Measurements from ENCODE around the gene AKT3.

DNA sequence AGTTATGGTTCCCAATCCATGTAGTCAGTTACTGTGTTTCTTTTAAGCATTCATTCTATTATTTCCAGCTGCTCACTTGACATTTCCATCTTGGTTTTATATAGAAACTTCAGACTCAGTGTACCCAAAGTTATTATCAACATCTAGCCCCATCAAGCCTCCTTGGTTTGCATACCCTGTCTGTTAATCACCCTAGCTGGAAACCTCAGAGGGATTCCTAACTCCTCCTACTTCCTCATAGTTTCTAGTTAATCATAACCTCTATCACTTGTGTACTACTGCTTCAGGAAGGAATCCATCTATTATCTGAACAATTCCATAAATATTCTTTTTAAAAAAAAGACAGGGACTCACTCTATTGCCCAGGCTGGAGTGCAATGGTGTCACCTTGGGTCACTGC is 300.9 kb downstream of the AKT3 start:
- TF ChIP-seq, protein P1, sequence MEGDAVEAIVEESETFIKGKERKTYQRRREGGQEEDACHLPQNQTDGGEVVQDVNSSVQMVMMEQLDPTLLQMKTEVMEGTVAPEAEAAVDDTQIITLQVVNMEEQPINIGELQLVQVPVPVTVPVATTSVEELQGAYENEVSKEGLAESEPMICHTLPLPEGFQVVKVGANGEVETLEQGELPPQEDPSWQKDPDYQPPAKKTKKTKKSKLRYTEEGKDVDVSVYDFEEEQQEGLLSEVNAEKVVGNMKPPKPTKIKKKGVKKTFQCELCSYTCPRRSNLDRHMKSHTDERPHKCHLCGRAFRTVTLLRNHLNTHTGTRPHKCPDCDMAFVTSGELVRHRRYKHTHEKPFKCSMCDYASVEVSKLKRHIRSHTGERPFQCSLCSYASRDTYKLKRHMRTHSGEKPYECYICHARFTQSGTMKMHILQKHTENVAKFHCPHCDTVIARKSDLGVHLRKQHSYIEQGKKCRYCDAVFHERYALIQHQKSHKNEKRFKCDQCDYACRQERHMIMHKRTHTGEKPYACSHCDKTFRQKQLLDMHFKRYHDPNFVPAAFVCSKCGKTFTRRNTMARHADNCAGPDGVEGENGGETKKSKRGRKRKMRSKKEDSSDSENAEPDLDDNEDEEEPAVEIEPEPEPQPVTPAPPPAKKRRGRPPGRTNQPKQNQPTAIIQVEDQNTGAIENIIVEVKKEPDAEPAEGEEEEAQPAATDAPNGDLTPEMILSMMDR (IDR thresholded peaks at IDR 0.05; ENCODE audit: low read depth, low read length, poor library complexity, severe bottlenecking): no peak
- TF ChIP-seq EZH2phosphoT487 (IDR thresholded peaks at IDR 0.05; ENCODE audit: borderline replicate concordance, low read length): no peak
